Smooth muscle cell (in vitro differentiated cells): ENCODE measurements around the gene SYT13. TPM values are rescaled to one million over a fixed set of nuclear protein-coding genes. Genes with fewer than 3 reads are reported as not detected.

Experiments
- DNase-seq: peaks from one replicate; lab custom pipeline; 2025; ENCODE audit not compliant: unreplicated experiment; lab: John Stamatoyannopoulos, UW
- H2AFZ ChIP-seq: fragments of 200-600 bp; sonication (generic); 2 replicates; pipeline ENCODE4 v1.6.0; 2016; ENCODE audit warnings: antibody characterized with exemption, low read depth, mild to moderate bottlenecking
- H3F3A ChIP-seq: fragments of 200-600 bp; sonication (generic); 2 replicates; pipeline ENCODE4 v1.6.0; 2017; ENCODE audit warnings: antibody characterized with exemption, low read depth
- H3K27ac ChIP-seq: fragments of 200-600 bp; sonication (generic); 2 replicates; pipeline ENCODE4 v1.5.1; 2016; ENCODE audit warnings: low read depth, mild to moderate bottlenecking
- H3K27me3 ChIP-seq: fragments of 200-600 bp; sonication (generic); 2 replicates; pipeline ENCODE4 v1.6.1; 2016; ENCODE audit warnings: low read depth, mild to moderate bottlenecking
- H3K36me3 ChIP-seq: fragments of 200-600 bp; sonication (generic); 2 replicates; pipeline ENCODE4 v1.5.1; 2016; ENCODE audit warnings: low read depth
- H3K4me1 ChIP-seq: fragments of 200-600 bp; sonication (generic); 2 replicates; pipeline ENCODE4 v1.5.1; 2016; ENCODE audit warnings: low read depth
- H3K4me2 ChIP-seq: fragments of 200-600 bp; sonication (generic); 2 replicates; pipeline ENCODE4 v1.6.0; 2016; ENCODE audit warnings: mild to moderate bottlenecking
- H3K4me3 ChIP-seq: fragments of 200-600 bp; sonication (generic); 2 replicates; pipeline ENCODE4 v1.5.1; 2016; ENCODE audit warnings: mild to moderate bottlenecking
- H3K79me2 ChIP-seq: fragments of 200-600 bp; sonication (generic); 2 replicates; pipeline ENCODE4 v1.6.0; 2016; ENCODE audit warnings: low read depth, mild to moderate bottlenecking
- H3K9ac ChIP-seq: fragments of 200-600 bp; sonication (generic); 2 replicates; pipeline ENCODE4 v1.6.0; 2016; ENCODE audit warnings: low read depth
- H3K9me3 ChIP-seq: fragments of 200-600 bp; sonication (generic); replicated peaks from 2 replicates; pipeline ENCODE4 v1.5.1; 2016; ENCODE audit warnings: low read depth
- H4K20me1 ChIP-seq: fragments of 200-600 bp; sonication (generic); 2 replicates; pipeline ENCODE4 v1.6.0; 2016; ENCODE audit warnings: low read depth
- CTCF ChIP-seq: fragments of 200-600 bp; sonication (generic); IDR thresholded peaks from 2 replicates; pipeline ENCODE4 v1.5.1; 2017; ENCODE audit warnings: borderline replicate concordance, mild to moderate bottlenecking, antibody characterized with exemption; ENCODE audit not compliant: insufficient read depth, poor library complexity, severe bottlenecking
- WGBS: methylation state at CpG from one replicate; pipeline ENCODE4 v1.1.7; 2016; ENCODE audit warnings: low lambda C conversion rate; 5-methylcytosine and 5-hydroxymethylcytosine counted together
- polyA plus RNA-seq: library from polyadenylated mRNA; unstranded; fragments of >200 nt; fragmentation: Nextera tagmentation; extraction: Ambion mirVana; gene quantifications from 2 replicates; pipeline ENCODE4 v1.2.1, GENCODE V29; 2016
- total RNA-seq: library from RNA; depleted of rRNA; stranded (reverse); fragments of >200 nt; gene quantifications from 2 replicates; pipeline ENCODE4 v1.2.3, GENCODE V29; 2014

SYT13 gene
- total and polyA plus RNA-seq, 2 experiments from 2014 or later, result 0.47 to 1.3 TPM

GRCh38 chr11:45254070-45254469, 32.1 kb downstream of the SYT13 start:
- no peak overlapping the region for H3K4me2 ChIP-seq
- no peak overlapping the region for H2AFZ ChIP-seq
- TF ChIP-seq CTCF, result no peak
- no peak overlapping the region for H3K27ac ChIP-seq
- no peaks in the 10 kb centered on the region for H3K36me3 ChIP-seq
- H3F3A ChIP-seq, result no peaks in the 10 kb centered on the region
- no peaks in the 10 kb centered on the region for H3K9me3 ChIP-seq
- 61% methylated on average over 4 of the region's 4 CpGs for WGBS
- H3K4me3 ChIP-seq, result no peak overlapping the region
- H3K4me1 ChIP-seq, result no peaks in the 10 kb centered on the region
- no peaks in the 10 kb centered on the region for H3K79me2 ChIP-seq
- no peak overlapping the region for H3K9ac ChIP-seq
- H3K27me3 ChIP-seq, result no peaks in the 10 kb centered on the region
- no peak for DNase-seq
- no peaks in the 10 kb centered on the region for H4K20me1 ChIP-seq

DNA sequence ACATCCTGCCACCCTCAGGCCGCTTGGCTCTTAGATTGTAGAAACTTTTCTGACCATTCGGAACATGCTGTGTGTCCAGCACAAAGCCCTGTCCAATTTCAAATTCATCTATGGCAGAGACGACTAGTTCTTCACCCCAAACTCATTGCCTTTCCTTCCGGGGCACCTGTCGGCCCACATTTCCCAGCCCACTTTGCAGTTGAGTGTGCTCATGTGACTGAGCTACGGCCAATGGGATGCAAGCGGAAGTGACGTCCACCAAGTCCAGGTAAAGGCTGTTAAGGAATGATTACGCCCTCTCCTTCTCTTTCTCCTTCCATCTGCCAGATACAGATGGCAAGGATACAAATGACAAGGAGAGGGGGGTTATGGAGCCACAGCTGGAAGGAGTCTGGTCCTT, 32.5 kb downstream of the SYT13 start:
- H3K27ac ChIP-seq, result no peak overlapping the region
- DNase-seq, result no peak
- H3K27me3 ChIP-seq, result no peaks in the 10 kb centered on the region
- H3K9ac ChIP-seq, result no peak overlapping the region
- no peak overlapping the region for H2AFZ ChIP-seq
- H3K36me3 ChIP-seq, result no peaks in the 10 kb centered on the region
- WGBS, result 91% methylated on average over 9 of the region's 9 CpGs
- no peaks in the 10 kb centered on the region for H4K20me1 ChIP-seq
- H3K9me3 ChIP-seq, result no peaks in the 10 kb centered on the region
- TF ChIP-seq CTCF, result no peak
- no peak overlapping the region for H3K4me3 ChIP-seq
- H3K79me2 ChIP-seq, result no peaks in the 10 kb centered on the region
- no peaks in the 10 kb centered on the region for H3K4me1 ChIP-seq
- no peaks in the 10 kb centered on the region for H3F3A ChIP-seq
- no peak overlapping the region for H3K4me2 ChIP-seq

- Histone ChIP-seq H3K9me3 (no peaks in the 10 kb centered on the region), H3K27me3 (no peaks in the 10 kb centered on the region), H3K9ac (no peak overlapping the region), H2AFZ (no peak overlapping the region), H3K4me2 (no peak overlapping the region), H3F3A (no peaks in the 10 kb centered on the region), H3K4me3 (no peak overlapping the region), H3K27ac (no peak overlapping the region), H3K79me2 (no peaks in the 10 kb centered on the region), H3K36me3 (no peaks in the 10 kb centered on the region), H3K4me1 (no peaks in the 10 kb centered on the region), H4K20me1 (no peaks in the 10 kb centered on the region)
- no peak for TF ChIP-seq CTCF
- WGBS, result 88% methylated on average over 3 of the region's 3 CpGs
- DNase-seq, result no peak
Observed at GRCh38 chr11:45252877-45253276, 33.3 kb downstream of the SYT13 start.

GRCh38 chr11:45252134-45252856, 33.8 kb downstream of the SYT13 start:
- H3K27ac ChIP-seq, result no peak overlapping the region
- TF ChIP-seq CTCF, result peak; percentile 66
- DNase-seq, result no peak

More at GRCh38 chr11:45252134-45252856, 33.8 kb downstream of the SYT13 start:
- Histone ChIP-seq H3K4me1 (no peaks in the 10 kb centered on the region), H3K9ac (no peak overlapping the region), H3K4me2 (no peak overlapping the region), H3F3A (no peaks in the 10 kb centered on the region), H3K36me3 (no peaks in the 10 kb centered on the region), H4K20me1 (no peaks in the 10 kb centered on the region), H3K27me3 (no peaks in the 10 kb centered on the region), H3K79me2 (no peaks in the 10 kb centered on the region), H3K9me3 (no peaks in the 10 kb centered on the region), H2AFZ (no peak overlapping the region), H3K4me3 (no peak overlapping the region)
- WGBS, result 37% methylated on average over 22 of the region's 22 CpGs
